HS-5 (cell line): Measurements from ENCODE around the gene WDFY2.
A peak's percentile ranks its signal among the peaks of the same experiment; 100 is the strongest.
"Not testable (repeated sequence)": the region's sequence is repeated elsewhere in the genome, so short reads cannot be mapped to it uniquely, and the experiment has no call there.

Experiments
- DNase-seq: peaks from one replicate; pipeline ENCODE4 v3.0.0-alpha.2; 2012; ENCODE audit warnings: low read depth

WDFY2 gene

DNA sequence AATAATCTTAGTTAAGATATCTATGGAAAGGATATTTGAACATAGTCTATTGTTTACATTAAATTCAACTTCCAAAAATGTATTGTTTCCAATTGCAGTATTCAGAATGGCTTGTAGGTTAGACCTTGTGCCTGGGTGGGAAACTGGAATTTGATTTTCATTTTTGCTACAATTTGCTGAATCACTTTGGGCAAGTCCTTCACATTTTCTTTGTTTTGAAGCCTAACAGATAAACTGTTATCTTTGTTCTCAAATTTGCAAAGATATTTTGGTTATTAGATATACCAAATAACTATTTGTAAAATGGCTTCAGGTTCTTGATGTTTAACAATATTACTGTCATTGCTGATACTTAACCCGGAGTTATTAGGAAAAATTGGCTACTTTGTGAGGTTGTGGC is 82.6 kb downstream of the WDFY2 start:
- DNase-seq = no peak

DNA sequence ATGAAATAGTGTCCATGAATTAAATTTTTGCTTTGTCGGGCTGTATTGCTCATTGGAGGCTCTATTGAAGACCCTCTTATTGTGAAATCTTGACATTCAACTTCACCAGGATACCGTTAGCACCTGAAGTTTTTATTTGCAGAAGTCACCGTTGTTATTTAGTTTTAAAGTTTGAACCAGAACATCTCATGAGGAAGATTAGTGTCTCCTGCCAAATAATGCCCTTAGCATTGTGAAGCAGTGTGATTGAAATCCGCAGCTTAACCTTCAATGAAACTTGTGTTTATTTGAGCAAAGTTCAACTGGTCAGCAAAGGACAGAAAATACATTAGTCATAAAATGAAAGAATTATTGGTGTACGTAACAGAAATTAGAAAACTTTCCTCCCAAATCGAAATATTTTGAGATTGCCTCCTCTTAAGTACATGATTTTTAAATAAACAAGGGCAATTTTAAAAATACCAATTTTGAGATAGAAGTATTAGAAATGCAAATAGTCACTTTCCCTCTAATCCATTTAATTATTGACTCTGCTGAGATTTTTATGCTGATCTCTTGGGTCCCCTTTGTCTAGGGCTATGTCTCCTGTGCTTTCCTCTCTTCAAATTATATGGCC is 84.4 kb downstream of the WDFY2 start:
- DNase-seq = no peak

DNA sequence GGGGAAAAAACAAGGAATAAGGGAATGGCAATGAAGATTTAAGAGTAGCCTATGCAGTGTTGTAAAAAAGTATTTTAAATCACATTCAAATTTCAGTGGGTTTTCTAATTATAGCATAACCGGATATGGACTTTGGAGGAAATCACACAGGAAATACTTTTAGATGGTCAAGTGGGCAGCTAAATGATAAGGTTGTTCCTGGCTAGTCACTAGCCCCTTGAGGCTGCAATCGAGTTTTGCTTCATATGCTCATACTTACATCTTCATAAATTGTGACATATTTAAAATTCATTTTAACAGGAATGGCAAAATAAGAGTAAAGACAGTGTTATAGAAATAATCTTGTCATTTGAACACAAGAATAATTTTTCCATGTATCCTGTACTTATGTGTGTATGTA is 88.9 kb downstream of the WDFY2 start:
- no peak for DNase-seq

DNA sequence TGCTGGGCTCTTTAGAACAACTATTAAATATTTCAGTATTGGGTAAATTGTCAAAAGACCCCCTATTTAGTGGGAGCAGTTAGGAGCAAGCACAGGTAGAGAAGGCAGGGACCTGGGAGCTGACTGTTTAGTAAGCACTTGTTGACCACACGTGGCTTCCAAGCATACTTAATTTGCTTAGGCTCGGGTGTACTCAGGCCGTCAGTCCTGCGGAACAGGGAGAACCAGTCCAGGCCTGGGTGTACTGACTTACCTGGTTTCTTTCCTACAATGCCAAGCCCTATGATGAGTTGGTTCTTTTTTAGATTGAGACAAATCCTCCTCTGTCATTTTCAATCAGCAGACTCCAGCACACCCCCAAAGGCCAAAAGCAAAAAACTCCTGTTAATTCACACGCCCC is 90.0 kb downstream of the WDFY2 start:
- DNase-seq = no peak

DNA sequence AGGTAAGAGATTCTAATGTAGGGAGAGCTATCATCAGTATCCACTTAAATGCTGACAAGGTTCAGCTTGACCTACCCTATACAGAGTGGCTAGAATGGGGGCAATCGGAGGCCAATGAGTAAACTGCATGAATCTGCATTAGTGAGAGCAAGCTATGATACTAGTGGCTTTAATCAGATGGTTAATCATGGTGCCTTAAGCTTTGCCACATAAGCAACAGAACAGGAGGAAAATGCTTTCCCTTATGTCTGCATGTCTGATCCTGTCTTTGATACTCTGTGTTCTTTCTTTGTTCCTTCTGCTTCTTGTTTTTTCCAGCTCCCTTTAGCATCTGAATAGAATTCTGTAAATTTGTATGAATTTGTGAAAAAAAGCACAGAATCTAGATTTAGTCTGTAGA is 91.1 kb downstream of the WDFY2 start:
- no peak for DNase-seq

DNA sequence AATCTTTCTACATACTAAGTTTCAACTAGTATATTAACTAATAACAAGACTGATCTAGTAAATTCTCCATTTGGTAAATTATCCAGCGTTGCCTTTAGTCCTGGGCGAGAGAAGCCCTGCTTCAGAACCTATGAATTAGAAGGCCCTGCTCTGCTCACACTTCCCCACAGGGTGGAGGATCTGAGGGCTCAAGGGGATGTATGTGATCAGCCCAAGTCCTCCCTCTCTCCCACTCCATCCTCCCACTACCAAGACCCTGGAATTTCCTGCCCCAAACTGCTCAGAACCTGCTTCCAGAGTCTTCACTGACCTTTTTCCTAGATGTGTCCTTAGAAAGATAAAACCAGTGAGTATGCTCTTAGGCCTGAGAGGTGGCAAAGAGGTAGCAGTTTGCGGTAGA is 91.6 kb downstream of the WDFY2 start:
- DNase-seq = no peak

DNA sequence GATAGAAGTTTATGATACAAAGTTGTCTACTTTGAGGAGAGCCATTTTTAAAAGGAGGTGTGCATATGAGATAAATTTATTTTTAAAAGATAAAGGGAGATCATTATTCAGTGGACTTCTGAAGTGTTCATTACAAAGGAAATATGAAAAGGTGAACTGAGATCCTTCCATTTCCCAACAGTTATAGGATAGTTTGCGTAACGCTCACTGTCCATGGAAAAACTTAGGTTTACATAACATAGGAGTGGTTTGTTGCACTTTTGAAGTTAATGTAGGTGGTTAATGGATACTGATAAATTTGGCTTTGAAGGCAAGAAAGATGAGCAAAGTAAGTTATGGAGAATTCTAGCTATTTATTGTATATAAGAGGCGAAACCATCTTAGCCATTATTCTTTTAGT is 92.5 kb downstream of the WDFY2 start:
- DNase-seq = no peak

DNA sequence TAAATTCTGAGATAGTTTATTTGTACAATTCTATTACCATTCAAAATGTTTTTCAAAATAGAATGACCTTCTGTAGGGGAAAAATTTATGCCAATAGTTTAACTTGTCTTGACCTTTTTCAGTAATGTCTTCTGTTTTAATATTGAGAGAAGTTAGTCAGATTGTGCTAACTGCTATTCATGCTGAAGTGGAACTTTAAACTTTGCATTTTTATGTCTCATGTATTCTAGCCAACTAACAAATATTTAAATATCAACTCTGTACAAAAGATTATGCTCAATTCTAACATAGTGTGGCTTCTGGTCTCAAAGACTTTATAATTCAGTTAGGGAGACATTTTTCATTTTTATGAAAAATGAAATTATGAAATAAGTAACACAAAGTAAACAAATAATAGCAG is 94.2 kb downstream of the WDFY2 start:
- DNase-seq = no peak

DNA sequence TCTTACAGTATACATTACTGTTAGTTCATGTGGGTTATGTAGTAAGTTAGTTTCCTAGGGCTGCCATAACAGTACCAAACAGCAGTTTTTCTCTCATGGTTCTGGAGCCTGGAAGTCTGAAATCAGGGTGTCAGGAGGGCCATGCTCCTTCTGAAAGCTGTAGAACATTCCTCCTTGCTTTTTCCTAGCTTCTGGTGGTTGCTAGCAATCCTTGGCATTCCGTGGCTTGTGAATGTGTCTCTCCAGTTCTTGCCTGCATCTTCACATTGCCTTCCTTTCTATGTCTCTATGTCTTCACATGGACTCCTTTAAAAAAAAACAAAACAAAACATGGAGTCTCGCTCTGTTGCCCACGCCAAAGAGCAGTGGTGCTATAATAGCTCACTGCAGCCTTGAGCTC is 95.4 kb downstream of the WDFY2 start:
- no peak for DNase-seq

DNA sequence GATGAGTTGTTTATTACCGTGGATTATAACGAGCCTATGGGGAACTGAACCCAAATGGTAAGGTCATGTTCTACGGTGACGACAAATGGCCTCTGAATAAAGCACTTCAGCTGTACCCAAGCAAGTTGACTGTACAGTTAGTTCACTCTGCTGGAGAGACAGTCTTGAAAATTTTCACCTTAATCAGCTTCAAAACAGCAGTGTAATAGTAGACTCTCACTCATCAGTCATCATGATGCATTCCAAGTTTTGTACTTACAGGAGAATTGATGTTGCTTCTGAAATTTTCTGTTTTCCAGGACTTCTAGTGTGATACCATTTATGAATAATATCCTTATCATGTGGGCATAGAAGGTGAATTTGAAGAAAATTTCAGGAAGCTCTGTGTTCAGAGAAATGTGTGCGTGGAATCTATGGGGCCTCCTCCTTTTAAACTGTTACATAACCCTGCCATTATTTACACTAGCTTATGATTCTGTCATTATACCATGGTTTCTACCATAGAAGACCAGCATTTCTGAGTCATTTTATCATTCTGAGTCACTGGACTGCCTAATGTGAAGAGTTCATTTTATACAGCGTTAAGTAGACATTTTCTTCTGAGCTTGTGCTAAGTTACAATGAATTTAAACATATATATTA is 96.9 kb downstream of the WDFY2 start:
- DNase-seq = peak; percentile 45

DNA sequence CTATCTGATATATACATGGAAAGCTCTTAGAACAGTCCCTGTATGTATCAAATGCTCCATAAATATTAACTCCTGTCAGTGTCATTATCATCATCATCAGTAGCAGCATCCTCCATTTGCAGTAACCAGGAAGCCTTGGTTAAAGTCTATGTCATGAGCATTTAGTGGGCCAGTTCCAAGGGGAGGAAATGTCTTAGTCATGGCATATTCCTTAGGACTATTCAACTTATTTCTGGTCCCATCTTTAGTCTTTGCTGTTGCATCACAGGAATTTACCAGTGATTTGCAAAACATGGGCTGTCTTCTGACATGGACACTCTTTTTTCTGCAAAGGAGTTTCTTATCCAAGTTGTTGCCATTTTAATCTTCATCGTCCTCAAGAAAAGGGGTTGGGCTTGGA is 98.4 kb downstream of the WDFY2 start:
- DNase-seq = no peak

DNA sequence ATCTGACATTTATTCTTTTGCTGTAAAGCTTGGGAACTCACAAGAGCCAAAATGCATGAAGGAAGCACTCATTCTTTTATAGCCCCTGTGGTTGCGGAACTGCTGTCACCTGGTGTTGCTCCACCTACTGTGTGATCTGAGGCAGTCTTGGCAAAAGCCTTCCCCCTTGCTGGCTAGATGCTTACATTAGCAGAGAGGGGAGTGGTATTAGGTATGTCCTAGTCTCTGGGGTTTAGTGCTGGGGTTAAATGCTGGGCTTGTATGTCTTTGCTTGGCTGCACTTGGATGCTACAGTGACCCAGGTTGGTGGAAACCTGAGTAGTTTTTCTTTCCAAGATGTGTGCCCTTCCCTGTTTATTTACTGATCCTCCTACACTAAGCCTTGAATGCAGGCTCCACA is 99.3 kb downstream of the WDFY2 start:
- DNase-seq = no peak

DNA sequence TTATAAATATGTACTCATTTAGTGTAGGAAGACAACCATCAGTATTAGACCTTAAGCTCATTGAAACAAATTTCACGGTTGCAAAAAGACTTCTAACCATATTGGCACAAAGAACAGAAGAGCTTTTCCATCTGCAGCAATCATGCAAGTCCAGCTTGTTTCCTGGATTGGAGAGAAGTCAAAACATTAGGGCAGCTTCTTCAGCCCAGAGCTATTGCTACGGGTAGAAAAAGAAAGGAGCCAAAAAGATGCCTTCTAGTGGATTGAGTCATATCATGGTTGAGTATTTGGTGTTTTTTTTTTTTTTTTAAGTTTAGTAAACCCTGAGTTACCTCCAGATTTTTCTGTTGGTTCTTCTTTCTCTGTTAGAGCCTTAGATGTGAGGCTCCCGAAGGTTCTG is 99.8 kb downstream of the WDFY2 start:
- DNase-seq = no peak

DNA sequence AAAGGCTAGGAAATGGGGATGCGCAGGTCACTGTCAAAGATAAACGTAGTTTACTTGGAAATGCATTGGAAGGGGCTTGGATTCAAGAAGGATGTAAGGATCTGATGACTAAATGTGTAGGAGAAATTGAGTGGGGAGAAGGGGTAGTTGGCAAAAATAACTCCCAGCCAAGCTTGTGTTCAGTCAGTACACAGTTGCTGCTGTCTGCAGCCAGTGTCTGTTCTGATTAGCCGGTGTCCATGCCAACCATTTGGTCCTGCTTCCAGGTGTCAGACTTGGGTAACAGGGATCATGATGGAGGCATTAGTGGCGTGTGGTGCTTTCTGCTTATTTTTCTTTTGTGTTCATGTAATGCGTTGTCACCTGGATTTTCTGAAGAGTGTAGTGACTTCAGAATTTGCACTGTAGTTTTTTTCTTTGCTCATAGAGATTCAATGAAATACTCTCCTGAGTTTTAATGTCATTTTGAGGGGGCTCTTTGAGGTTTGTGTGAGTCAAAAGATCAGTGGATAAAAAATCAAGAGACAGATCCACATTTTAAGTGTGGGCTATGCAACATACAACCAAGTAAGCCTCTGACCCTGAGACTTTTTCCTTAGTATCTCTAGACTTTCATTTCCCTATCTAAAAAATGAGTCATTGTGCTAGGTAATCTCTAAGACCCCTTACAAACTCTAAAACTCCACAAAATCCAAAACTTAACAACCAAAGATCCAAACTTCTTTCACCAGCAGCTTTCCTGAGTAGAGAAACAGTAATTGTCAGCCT is 103.9 kb downstream of the WDFY2 start:
- DNase-seq = no peak

DNA sequence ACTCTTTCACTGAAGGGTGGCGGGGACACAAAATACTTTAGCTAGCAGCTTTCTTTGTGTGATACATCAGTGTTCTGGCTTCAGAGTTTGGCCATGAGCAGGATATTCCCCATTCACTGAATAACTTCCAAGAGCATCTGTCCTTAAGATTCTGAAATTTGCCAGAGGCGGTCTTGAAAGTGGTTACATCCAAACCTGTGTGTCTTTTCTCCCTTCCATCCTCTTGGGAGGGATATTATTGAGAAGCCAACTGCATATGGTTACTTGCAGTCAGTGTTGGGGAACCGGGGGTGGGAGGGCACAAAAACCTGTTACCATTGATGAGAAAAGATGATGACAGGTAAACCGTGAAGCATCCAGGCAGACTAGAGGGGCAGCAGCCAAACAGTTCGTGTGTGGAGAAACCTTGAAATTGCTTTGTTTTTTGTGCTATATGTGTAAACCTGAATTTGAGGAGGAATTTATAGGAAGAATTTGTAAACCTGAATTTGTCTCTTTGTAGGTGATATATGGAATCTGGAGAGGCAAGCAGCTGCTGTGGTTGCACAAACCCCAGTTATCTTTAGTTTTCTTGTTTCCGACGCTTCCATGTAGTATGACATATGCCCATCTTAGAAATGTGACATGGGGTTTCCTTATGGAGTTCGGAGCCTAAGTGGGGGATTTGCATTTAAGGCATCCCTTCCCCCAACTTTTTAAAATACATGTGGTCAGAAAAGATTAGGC is 104.8 kb downstream of the WDFY2 start:
- DNase-seq = no peak

DNA sequence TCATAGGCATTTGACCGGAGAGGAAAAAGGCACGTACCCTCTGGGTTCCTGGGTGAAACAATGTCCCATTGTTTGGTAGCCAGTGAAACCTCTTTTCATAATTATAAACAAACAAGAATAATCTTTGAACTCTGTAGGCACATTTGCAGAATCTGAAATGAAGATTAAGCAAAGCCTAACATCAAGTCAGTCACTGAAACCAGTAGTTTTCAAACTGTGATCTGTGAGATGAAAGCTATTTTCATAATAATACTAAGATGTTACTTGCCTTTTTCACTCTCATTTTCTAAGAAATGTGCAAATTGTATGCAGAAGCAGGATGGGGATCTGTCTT is 105.4 kb downstream of the WDFY2 start:
- DNase-seq = no peak

DNA sequence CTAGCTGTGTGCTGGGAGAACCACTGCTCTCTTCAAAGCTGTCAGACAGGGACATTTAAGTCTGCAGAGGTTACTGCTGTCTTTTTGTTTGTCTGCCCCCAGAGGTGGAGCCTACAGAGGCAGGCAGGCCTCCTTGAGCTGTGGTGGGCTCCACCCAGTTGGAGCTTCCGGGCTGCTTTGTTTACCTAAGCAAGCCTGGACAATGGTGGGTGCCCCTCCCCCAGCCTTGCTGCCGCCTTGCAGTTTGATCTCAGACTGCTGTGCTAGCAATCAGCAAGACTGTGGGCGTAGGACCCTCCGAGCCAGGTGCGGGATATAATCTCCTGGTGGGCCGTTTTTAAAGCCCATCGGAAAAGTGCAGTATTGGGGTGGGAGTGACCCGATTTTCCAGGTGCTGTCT is 111.4 kb downstream of the WDFY2 start:
- not testable (repeated sequence) for DNase-seq

DNA sequence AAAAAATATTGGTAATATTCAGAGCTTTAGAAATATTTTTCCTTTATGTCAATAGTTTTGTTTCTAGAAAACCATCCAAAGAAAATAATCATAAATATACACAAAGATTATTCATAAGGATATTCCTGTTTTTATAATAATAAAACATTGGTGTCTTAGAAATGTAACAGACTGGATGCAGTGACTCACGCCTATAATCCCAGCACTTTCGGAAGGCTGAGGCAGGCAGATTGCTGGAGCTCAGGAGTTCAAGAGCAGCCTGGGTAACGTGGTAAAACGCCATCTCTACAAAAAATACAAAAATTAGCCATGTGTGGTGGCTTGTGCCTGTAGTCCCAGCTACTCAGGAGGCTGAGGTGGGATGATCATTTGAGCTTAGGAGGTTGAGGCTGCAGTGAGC is 112.9 kb downstream of the WDFY2 start:
- DNase-seq = no peak

DNA sequence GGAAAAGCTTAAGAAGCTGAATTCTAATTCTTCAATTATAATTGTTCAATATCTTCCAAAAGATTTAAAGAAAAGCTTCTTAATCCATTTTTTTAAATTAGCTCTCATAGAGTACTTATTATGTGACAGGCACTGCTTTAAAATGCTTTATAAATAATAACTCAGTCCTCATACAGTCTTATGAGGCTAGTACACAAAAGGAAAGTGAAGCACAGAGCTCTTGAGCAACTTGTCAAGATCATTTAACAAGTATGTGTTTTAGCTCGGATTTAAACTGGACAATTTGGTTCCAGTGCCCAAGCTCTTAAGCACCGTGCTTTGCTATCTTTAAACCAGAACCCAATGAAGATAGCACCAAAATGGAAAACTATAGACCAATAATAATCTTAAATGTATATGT is 113.6 kb downstream of the WDFY2 start:
- no peak for DNase-seq

DNA sequence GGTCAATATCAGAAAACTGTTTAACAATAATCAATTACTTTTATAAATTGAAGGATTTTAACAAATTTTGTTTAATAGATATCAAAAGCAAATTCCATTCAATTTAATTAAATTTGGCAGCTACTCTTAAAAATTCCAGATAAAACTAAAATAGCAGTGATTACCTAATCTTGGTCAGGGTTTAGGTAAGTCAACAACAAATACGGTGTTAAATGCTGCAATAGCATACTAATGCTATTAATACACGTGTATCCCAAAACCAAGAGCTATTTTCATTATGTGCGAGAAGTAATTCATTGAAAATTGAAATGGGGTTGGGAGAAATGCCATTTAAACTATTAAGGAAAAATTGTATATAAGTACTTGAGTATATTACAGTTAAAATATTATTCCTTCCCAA is 114.1 kb downstream of the WDFY2 start:
- DNase-seq = no peak

DNA sequence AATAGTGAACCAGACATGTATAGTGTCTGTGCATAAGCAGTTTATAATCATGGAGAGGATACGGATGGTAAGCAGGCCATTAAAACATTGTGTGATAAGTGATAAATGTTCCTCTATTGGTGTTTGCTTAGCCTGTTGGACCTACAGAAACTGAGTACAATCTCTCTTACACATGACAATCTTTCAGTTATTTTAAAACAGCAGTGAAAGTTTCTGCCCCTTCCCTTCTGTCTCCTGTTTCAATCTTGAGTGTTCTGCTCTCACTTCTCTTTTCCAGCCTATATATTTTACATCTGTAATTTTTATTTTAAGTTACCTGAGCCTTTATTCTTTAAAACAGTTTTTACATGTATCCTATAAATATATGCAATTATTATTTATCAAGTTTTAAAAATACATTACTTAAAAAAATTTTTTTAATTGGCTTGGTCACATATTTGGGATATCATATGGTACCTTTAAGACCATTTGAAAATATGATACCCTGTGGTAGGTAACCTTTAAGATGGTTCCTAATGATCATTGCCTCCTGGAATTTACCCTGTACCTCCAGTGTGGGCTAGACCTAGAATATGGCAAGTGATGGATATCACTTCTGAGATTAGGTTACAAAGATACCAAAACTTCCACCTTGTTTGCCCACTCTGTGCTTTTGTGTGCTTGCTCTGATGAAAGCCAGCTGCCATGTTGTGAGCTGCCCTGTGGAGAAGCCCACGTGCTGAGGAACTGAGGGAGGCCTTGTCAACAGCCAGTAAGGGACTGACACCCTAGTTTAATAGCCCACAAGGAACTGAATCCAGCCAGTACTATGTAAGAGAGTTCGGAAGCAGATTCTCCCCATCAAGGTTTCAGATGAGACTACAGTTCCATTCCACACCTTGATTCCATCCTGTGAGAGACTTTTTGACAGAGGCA is 120.4 kb downstream of the WDFY2 start:
- no peak for DNase-seq

DNA sequence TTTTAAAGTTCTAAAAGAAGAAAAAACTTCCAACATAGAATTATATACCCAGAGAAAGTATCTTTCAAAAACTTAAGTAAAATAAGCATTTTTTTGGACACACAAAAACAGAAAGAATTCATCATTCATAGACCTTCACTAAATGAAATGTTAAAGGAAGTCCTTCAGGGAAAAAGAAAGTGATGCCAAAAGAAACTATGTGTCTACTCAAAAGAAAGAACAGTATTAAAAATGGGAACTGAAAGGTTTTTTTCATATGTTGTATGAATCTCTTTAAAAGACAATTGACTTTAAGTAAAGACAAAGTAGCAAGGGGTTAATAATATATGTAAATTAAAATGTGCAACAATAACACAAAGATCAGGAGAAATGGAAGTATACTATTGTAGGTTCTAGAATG is 123.2 kb downstream of the WDFY2 start:
- no peak for DNase-seq
